Endothelial cell of umbilical vein (primary cell): ENCODE data around the gene CMTR2. TPM values are rescaled to one million over a fixed set of nuclear protein-coding genes. Genes with fewer than 3 reads are reported as not detected.

Source experiments
- BruUV-seq: library from RNA; stranded (reverse); fragments of 400-500 nt; replicated peaks from 2 replicates; lab custom pipeline; 2021; lab: Mats Ljungman, UMichigan
- CTCF ChIA-PET: fragments of 300-600, 350-600 bp; sonication (Branson Sonifier 250); formaldehyde crosslinking; loops from one replicate; lab custom pipeline; 2021; ENCODE audit warnings: antibody characterized with exemption, inconsistent platforms; lab: Charles Lee
- POLR2A ChIA-PET: fragments of 300-600, 350-600 bp; sonication (Branson Sonifier 250); formaldehyde crosslinking; loops from one replicate; lab custom pipeline; 2021; ENCODE audit warnings: antibody characterized with exemption, inconsistent platforms; lab: Charles Lee
- DNase-seq: peaks from one replicate; pipeline ENCODE4 v3.0.0-alpha.2; 2011; ENCODE audit warnings: low read depth, low spot score
- FAIRE-seq: peaks from 2 replicates; lab custom pipeline; 2011; peaks lifted over from hg19 to GRCh38; lab: Jason Lieb, UNC
- H2AFZ ChIP-seq: 2 replicates; pipeline ENCODE4 v1.6.0; 2012; ENCODE audit warnings: low read depth, low read length, control low read depth, inconsistent platforms
- H3K27ac ChIP-seq: 2 replicates; pipeline ENCODE4 v1.5.1; 2011; ENCODE audit warnings: low read depth, mild to moderate bottlenecking, control low read depth, low read length, moderate library complexity; ENCODE audit not compliant: insufficient read depth
- H3K27me3 ChIP-seq, 2 experiments: 2 replicates each; pipeline versions ENCODE4 v1.6.0 to v1.6.1; 2011; ENCODE audit warnings: low read length in 2 of 2, mixed read lengths in 1 of 2; ENCODE audit not compliant: control insufficient read depth in 2 of 2, insufficient read depth in 2 of 2
- H3K36me3 ChIP-seq, 2 experiments: 2 replicates in 1 of 2; 3 replicates in 1 of 2; pipeline ENCODE4 v1.5.1; 2011; ENCODE audit warnings: low read length in 2 of 2, mild to moderate bottlenecking in 1 of 2, moderate library complexity in 1 of 2; ENCODE audit not compliant: control insufficient read depth in 2 of 2, insufficient read depth in 2 of 2; ENCODE audit errors: extremely low read depth in 1 of 2
- H3K4me1 ChIP-seq: 3 replicates; pipeline ENCODE4 v1.5.1; 2011; ENCODE audit warnings: mild to moderate bottlenecking, low read length; ENCODE audit not compliant: control insufficient read depth, insufficient read depth; ENCODE audit errors: extremely low read depth
- H3K4me2 ChIP-seq: 2 replicates; pipeline ENCODE4 v1.6.1; 2011; ENCODE audit warnings: low read length, control low read depth, mixed read lengths; ENCODE audit not compliant: insufficient read depth
- H3K4me3 ChIP-seq, 3 experiments: fragments of 200-600 bp in 1 of 3; sonication (generic), shearing (Covaris generic) in 1 of 3; replicated peaks in 1 of 3; 2 replicates each; pipeline ENCODE4 v1.5.1; 2011 to 2016; ENCODE audit warnings: control low read depth in 3 of 3, low read length in 3 of 3, mild to moderate bottlenecking in 2 of 3, inconsistent platforms in 1 of 3, low read depth in 1 of 3, moderate library complexity in 1 of 3; ENCODE audit not compliant: insufficient read depth in 1 of 3
- H3K79me2 ChIP-seq: 2 replicates; pipeline ENCODE4 v1.6.0; 2012; ENCODE audit warnings: low read length, inconsistent platforms; ENCODE audit not compliant: control insufficient read depth, insufficient read depth
- H3K9ac ChIP-seq: replicated peaks from 2 replicates; pipeline ENCODE3; 2011; ENCODE audit warnings: low read length, control low read depth; ENCODE audit not compliant: insufficient read depth; ENCODE audit errors: extremely low read depth
- H3K9me1 ChIP-seq: replicated peaks from 3 replicates; pipeline ENCODE4 v1.6.0; 2011; ENCODE audit warnings: mild to moderate bottlenecking, low read length; ENCODE audit not compliant: control insufficient read depth, insufficient read depth; ENCODE audit errors: extremely low read depth
- H3K9me3 ChIP-seq: replicated peaks from 2 replicates; pipeline ENCODE4 v1.5.1; 2012; ENCODE audit warnings: low read length, inconsistent platforms; ENCODE audit not compliant: control insufficient read depth, insufficient read depth
- H4K20me1 ChIP-seq: replicated peaks from 2 replicates; pipeline ENCODE3; 2011; ENCODE audit warnings: mild to moderate bottlenecking, low read length; ENCODE audit not compliant: control insufficient read depth, insufficient read depth; ENCODE audit errors: extremely low read depth
- CTCF ChIP-seq, 2 donors: IDR thresholded peaks; 1 replicate in 1 of 2; 2 replicates in 1 of 2; pipeline ENCODE4 v1.5.1; 2011; ENCODE audit warnings: low read length in 2 of 2, mild to moderate bottlenecking in 2 of 2, moderate library complexity in 2 of 2, control low read depth in 1 of 2, inconsistent platforms in 1 of 2, low read depth in 1 of 2; ENCODE audit not compliant: insufficient read depth in 1 of 2; ENCODE audit errors: extremely low read depth in 1 of 2
- EZH2 ChIP-seq: IDR thresholded peaks from 2 replicates; pipeline ENCODE4 v1.6.1; 2012; ENCODE audit warnings: borderline replicate concordance, low read depth, mild to moderate bottlenecking, moderate library complexity, low read length, inconsistent platforms; ENCODE audit not compliant: severe bottlenecking
- FOS ChIP-seq: IDR thresholded peaks from 2 replicates; pipeline ENCODE4 v1.6.1; 2011; ENCODE audit warnings: mild to moderate bottlenecking, low read length, moderate library complexity, borderline replicate concordance; ENCODE audit not compliant: insufficient read depth
- GATA2 ChIP-seq: IDR thresholded peaks from 2 replicates; pipeline ENCODE4 v1.7.0; 2011; ENCODE audit warnings: low read depth, mild to moderate bottlenecking, moderate library complexity, mixed read lengths, low read length; ENCODE audit not compliant: insufficient read length, insufficient read depth
- JUN ChIP-seq: IDR thresholded peaks from 2 replicates; pipeline ENCODE4 v1.6.1; 2011; ENCODE audit warnings: borderline replicate concordance, low read depth; ENCODE audit not compliant: insufficient read length, insufficient read depth
- MAX ChIP-seq: IDR thresholded peaks from 2 replicates; pipeline ENCODE4 v1.6.1; 2011; ENCODE audit not compliant: insufficient read depth, insufficient read length
- MYC ChIP-seq: IDR thresholded peaks from one replicate; pipeline ENCODE4 v1.6.1; 2011; ENCODE audit warnings: mild to moderate bottlenecking, low read depth, low read length
- POLR2A ChIP-seq: IDR thresholded peaks from 2 replicates; pipeline ENCODE4 v1.6.1; 2012; ENCODE audit warnings: low read depth, mild to moderate bottlenecking, control low read depth, low read length
- POLR2AphosphoS5 ChIP-seq: IDR thresholded peaks from 2 replicates; pipeline ENCODE4 v1.6.1; 2012; ENCODE audit warnings: low read depth, mild to moderate bottlenecking, control low read depth, low read length, moderate library complexity; ENCODE audit not compliant: insufficient read depth
- dilution Hi-C: fragments of 300-500 bp; cut with MboI; formaldehyde crosslinking; loops from one replicate; pipeline ENCODE4 v1.15.0; 2019; ENCODE audit warnings: low sequenced_read_pairs; ENCODE audit not compliant: extremely low pct_ligation_motif_present
- intact Hi-C: fragments of 100-400 bp; cut with micrococcal nuclease; formaldehyde crosslinking; loops from one replicate; pipeline ENCODE4 v1.10.0; 2022
- polyA plus RNA-seq, 4 experiments: library from polyadenylated mRNA; depleted of rRNA in 3 of 4; stranded (reverse) in 3 of 4; unstranded in 1 of 4; fragments of >200 nt; gene quantifications; 2 replicates each; pipeline versions ENCODE4 v1.2.1 to v1.2.3, GENCODE V29; 2011 to 2012; ENCODE audit warnings: missing spikeins in 1 of 4
- total RNA-seq: library from RNA; stranded (reverse); gene quantifications from 2 replicates; pipeline ENCODE4 v1.2.3, GENCODE V29; 2021

CMTR2 gene
- total and polyA plus RNA-seq, 2 donors (not counting 3 experiments of a cell fraction or from before 2014, with no cell fraction given) = 11.6 to 18.8 TPM

GRCh38 chr16:71246309-71246708 lies 42.9 kb downstream of the CMTR2 start:
- no TSS peak for BruUV-seq
- Histone ChIP-seq H2AFZ (no peak overlapping the region), H3K79me2 (no peaks in the 10 kb centered on the region), H3K4me2 (no peak overlapping the region), H3K9ac (no peak overlapping the region), H3K36me3 (no peaks in the 10 kb centered on the region), H3K27ac (no peak overlapping the region), H4K20me1 (no peaks in the 10 kb centered on the region), H3K27me3 (no peaks in the 10 kb centered on the region), H3K4me1 (no peaks in the 10 kb centered on the region), H3K9me1 (no peaks in the 10 kb centered on the region), H3K4me3 (no peak overlapping the region), H3K9me3 (no peaks in the 10 kb centered on the region)
- no peak for DNase-seq
- TF ChIP-seq POLR2A (no peak), GATA2 (no peak), MYC (no peak), FOS (no peak), MAX (no peak), POLR2AphosphoS5 (no peak), CTCF (IDR thresholded peaks at IDR 0.05; ENCODE audit: extremely low read depth in 1 of 2, insufficient read depth in 1 of 2, low read depth in 1 of 2, low read length in 2 of 2) (no peak), JUN (no peak), EZH2 (no peak)
- no peak for FAIRE-seq
- POLR2A ChIA-PET = no interaction called here
- intact Hi-C loops = no loop called here
- dilution Hi-C loops = no loop called here
- CTCF ChIA-PET = no interaction called here
